GM19193 (cell line): Measurements from ENCODE around the gene ZNF594.

Source experiments
- POLR2A ChIP-seq: IDR thresholded peaks from 4 replicates; pipeline ENCODE4 v1.6.1; 2011; ENCODE audit not compliant: insufficient read depth, insufficient read length; ENCODE audit errors: extremely low read depth

ZNF594 gene

GRCh38 chr17:5203178-5203907 is 11.7 kb upstream of the ZNF594 start:
- TF ChIP-seq POLR2A = no peak

- TF ChIP-seq POLR2A = no peak
Measured at GRCh38 chr17:5201011-5201410, 9.3 kb upstream of the ZNF594 start.

GRCh38 chr17:5200360-5200759 is 8.7 kb upstream of the ZNF594 start:
- no peak for TF ChIP-seq POLR2A

- no peak for TF ChIP-seq POLR2A
Measured at GRCh38 chr17:5198472-5198871, 6.8 kb upstream of the ZNF594 start.

GRCh38 chr17:5194346-5194745 is 2.7 kb upstream of the ZNF594 start:
- no peak for TF ChIP-seq POLR2A

- TF ChIP-seq POLR2A = no peak
Measured at GRCh38 chr17:5184288-5184687, 7.4 kb downstream of the ZNF594 start.

GRCh38 chr17:5183410-5183793 is 8.3 kb downstream of the ZNF594 start:
- no peak for TF ChIP-seq POLR2A

GRCh38 chr17:5182597-5183409 is 8.9 kb downstream of the ZNF594 start:
- no peak for TF ChIP-seq POLR2A

GRCh38 chr17:5181509-5182305 is 10.0 kb downstream of the ZNF594 start:
- no peak for TF ChIP-seq POLR2A

GRCh38 chr17:5179003-5179402 is 12.7 kb downstream of the ZNF594 start:
- no peak for TF ChIP-seq POLR2A

- no peak for TF ChIP-seq POLR2A
Measured at GRCh38 chr17:5164436-5164835, 27.2 kb downstream of the ZNF594 start.

- no peak for TF ChIP-seq POLR2A
Measured at GRCh38 chr17:5139458-5139732, 52.3 kb downstream of the ZNF594 start.

GRCh38 chr17:5138616-5139457 is 52.8 kb downstream of the ZNF594 start:
- TF ChIP-seq POLR2A = no peak

- no peak for TF ChIP-seq POLR2A
Measured at GRCh38 chr17:5135726-5136579, 55.7 kb downstream of the ZNF594 start.
